Articular chondrocyte of knee joint (primary cell): ENCODE measurements around the gene DLL1. TPM values are rescaled to one million over a fixed set of nuclear protein-coding genes. Genes with fewer than 3 reads are reported as not detected.

Experiments
- small RNA-seq: library from RNA; depleted of rRNA; stranded (forward); fragments of <200 nt; gene quantifications from one replicate; pipeline ENCODE3, GENCODE V24; 2012
- total RNA-seq: library from RNA; depleted of rRNA; stranded (reverse); fragments of >200 nt; gene quantifications from 2 replicates; pipeline ENCODE4 v1.2.3, GENCODE V29; 2012

The DLL1 gene, protein sequence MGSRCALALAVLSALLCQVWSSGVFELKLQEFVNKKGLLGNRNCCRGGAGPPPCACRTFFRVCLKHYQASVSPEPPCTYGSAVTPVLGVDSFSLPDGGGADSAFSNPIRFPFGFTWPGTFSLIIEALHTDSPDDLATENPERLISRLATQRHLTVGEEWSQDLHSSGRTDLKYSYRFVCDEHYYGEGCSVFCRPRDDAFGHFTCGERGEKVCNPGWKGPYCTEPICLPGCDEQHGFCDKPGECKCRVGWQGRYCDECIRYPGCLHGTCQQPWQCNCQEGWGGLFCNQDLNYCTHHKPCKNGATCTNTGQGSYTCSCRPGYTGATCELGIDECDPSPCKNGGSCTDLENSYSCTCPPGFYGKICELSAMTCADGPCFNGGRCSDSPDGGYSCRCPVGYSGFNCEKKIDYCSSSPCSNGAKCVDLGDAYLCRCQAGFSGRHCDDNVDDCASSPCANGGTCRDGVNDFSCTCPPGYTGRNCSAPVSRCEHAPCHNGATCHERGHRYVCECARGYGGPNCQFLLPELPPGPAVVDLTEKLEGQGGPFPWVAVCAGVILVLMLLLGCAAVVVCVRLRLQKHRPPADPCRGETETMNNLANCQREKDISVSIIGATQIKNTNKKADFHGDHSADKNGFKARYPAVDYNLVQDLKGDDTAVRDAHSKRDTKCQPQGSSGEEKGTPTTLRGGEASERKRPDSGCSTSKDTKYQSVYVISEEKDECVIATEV
- 0.32 and 1.0 TPM in 2 replicates for total RNA-seq

DNA sequence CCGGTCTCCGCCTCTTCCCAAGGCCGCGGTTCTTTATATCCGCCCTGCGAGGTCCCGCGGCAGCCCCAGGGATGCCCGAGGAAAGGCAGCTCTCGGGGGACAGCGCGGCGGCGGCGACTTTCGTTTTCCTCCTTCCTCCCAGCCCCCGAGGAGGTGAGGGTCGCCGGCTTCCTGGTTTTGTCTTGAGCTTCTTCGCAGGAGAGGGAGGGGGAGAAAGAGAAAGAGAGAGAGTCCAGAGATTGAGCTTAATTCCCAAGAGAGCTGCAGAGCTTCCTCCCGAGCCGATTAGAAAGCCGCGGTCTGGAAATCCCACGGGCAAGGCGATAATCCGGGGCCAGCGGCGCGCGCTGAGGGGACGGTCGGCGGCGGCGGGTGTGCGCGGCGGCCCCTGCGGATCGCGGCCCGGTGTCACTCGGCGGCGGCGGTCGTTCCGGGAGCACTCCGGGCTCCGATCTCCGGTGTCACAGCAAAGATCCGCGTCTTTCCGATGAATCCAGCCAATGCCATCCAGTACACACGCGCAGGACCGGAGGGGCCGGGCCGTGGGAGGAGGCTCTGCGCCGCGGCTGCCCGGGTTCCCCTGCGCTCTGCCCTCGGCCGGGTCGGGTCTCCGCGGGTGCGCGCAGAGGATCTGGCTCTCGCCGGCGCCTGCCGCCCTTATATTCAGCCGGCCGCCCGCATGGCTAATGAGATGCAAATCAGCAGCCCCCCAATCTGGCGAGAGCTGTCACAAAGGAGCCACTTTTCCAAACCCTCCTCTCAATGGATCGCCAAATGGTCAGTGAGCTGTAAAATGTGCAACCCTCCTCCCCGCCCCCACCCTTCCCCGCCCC lies at the start of gene DLL1:
Gene DLL1, minus strand, starts transcription at position 783 of the 833 bp plus-strand sequence. CDS start 939 bp downstream, outside the sequence.

DNA sequence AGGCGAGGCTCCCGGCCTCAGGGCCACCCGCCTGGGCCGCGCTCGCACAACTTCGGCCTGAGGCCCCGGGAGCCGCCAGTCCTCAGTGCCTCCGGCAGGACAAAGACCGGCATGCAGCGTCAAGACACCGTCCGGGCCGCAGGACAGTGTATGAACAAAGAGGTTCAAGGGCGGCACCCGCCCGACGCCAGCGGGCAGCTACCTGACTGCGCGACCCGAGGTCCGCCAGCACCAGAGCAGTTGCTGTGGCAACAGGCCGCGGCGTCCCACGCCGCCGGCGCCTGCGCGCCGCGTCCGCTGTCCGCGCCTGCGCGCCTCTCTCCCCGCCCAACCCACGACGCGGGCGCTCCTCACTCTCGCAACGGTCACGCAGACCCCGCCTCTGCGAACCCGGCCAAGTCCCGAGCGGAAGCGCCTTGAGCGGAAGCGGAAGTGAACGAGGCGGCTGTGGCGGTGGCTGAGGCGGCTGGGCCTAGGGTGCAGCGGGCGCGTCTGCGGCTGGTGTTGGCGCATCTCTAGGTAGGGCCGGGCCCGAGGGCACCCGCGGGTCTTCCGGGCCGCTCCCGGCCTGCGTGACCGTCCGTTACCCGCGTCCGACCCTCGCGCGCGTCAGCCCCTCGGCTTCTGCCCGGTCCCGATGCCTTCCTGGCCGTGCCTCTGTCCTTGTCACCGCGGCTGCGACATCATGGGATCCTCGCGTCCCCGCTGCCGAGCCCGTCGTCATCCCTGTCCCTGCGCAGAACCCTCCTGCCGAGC lies 15.6 kb upstream of the DLL1 start, which contains the start of gene FAM120B:
Gene FAM120B, plus strand, starts transcription at position 435 of the 756 bp plus-strand sequence. CDS start 10,633 bp downstream, outside the sequence.

Small RNA genes lying within 50 kb of the gene (small RNA-seq; reads per million reads assigned to genes)
- gene MIR4644: not detected

Other genes with a start within 250 kb of the DLL1 start
- 22.0 and 44.1 TPM in 2 replicates for gene FAM120B, start 15.7 kb upstream of the DLL1 start, total RNA-seq